T-helper 2 cell treated with Interferon-gamma antibody and Interleukin-4, amounts not matched to agents 5 μg/mL and 100 μg/mL, for 36 hours (primary cell): ENCODE results near the gene ID3.
A peak's percentile ranks its signal among the peaks of the same experiment; 100 is the strongest.

Experiments
- DNase-seq: peaks from one replicate; pipeline ENCODE4 v3.0.0; 2021; ENCODE audit warnings: low spot score
- H3K27ac Mint-ChIP-seq: one replicate; pipeline ENCODE4 v1.8.0; 2021; ENCODE audit warnings: mild to moderate bottlenecking, mixed read lengths
- H3K27me3 Mint-ChIP-seq: one replicate; pipeline ENCODE4 v1.8.0; 2021; ENCODE audit warnings: low read depth, mixed read lengths
- H3K36me3 Mint-ChIP-seq: one replicate; pipeline ENCODE4 v1.8.0; 2021; ENCODE audit warnings: low read depth, mixed read lengths
- H3K4me1 Mint-ChIP-seq: one replicate; pipeline ENCODE4 v1.8.0; 2021; ENCODE audit warnings: low read depth, mixed read lengths
- H3K4me3 Mint-ChIP-seq: one replicate; pipeline ENCODE4 v1.8.0; 2022; ENCODE audit warnings: mild to moderate bottlenecking, moderate library complexity, mixed read lengths
- H3K9me3 Mint-ChIP-seq: one replicate; pipeline ENCODE4 v1.8.0; 2021; ENCODE audit warnings: mixed read lengths

The ID3 gene

GRCh38 chr1:23539698-23540266, 19.5 kb downstream of the ID3 start:
- Mint-ChIP-seq H3K27me3 (peaks cover 4% of the 10 kb centered on the region), H3K9me3 (no peaks in the 10 kb centered on the region), H3K27ac (peak overlapping the region; percentile 71), H3K4me3 (peak overlapping the region; percentile 59), H3K36me3 (no peaks in the 10 kb centered on the region), H3K4me1 (peaks cover 22% of the 10 kb centered on the region)
- peak; percentile 90 for DNase-seq

- H3K36me3 Mint-ChIP-seq = no peaks in the 10 kb centered on the region
- no peaks in the 10 kb centered on the region for H3K9me3 Mint-ChIP-seq
- DNase-seq = no peak
- peaks cover 4% of the 10 kb centered on the region for H3K27me3 Mint-ChIP-seq
- H3K4me3 Mint-ChIP-seq = no peak overlapping the region
- peak overlapping the region; percentile 31 for H3K27ac Mint-ChIP-seq
- H3K4me1 Mint-ChIP-seq = peaks cover 35% of the 10 kb centered on the region
These were observed 21.9 kb downstream of the ID3 start for GRCh38 chr1:23537296-23537973.

GRCh38 chr1:23533246-23534023, 25.9 kb downstream of the ID3 start:
- DNase-seq = no peak
- no peaks in the 10 kb centered on the region for H3K27me3 Mint-ChIP-seq
- H3K4me1 Mint-ChIP-seq = peaks cover 53% of the 10 kb centered on the region
- peak overlapping the region; percentile 63 for H3K27ac Mint-ChIP-seq
- no peaks in the 10 kb centered on the region for H3K9me3 Mint-ChIP-seq
- peak overlapping the region; percentile 43 for H3K4me3 Mint-ChIP-seq
- peaks cover 19% of the 10 kb centered on the region for H3K36me3 Mint-ChIP-seq

GRCh38 chr1:23531562-23532094, 27.7 kb downstream of the ID3 start:
- peak overlapping the region; percentile 97 for H3K27ac Mint-ChIP-seq
- peaks cover 59% of the 10 kb centered on the region for H3K4me1 Mint-ChIP-seq

GRCh38 chr1:23530747-23531561, 28.3 kb downstream of the ID3 start, which contains the start of gene E2F2:
Gene E2F2, minus strand, starts transcription at chr1:23531233. Its CDS starts 440 bp downstream, at chr1:23530793.
- H3K27ac Mint-ChIP-seq = peak within 1 kb of the TSS; percentile 97
- DNase-seq = peak; percentile 78
- H3K4me1 Mint-ChIP-seq = peaks cover 66% of the 10 kb centered on the region
- H3K4me3 Mint-ChIP-seq = peak within 1 kb of the TSS; percentile 96
- H3K36me3 Mint-ChIP-seq = peaks cover 36% of the 10 kb centered on the region
- H3K9me3 Mint-ChIP-seq = no peaks in the 10 kb centered on the region
- no peaks in the 10 kb centered on the region for H3K27me3 Mint-ChIP-seq

More at GRCh38 chr1:23531562-23532094, 27.7 kb downstream of the ID3 start:
- H3K27me3 Mint-ChIP-seq = no peaks in the 10 kb centered on the region
- peak overlapping the region; percentile 94 for H3K4me3 Mint-ChIP-seq
- no peak for DNase-seq
- no peaks in the 10 kb centered on the region for H3K9me3 Mint-ChIP-seq
- H3K36me3 Mint-ChIP-seq = peaks cover 30% of the 10 kb centered on the region

GRCh38 chr1:23530087-23530746, 29.1 kb downstream of the ID3 start:
- DNase-seq = no peak
- no peaks in the 10 kb centered on the region for H3K27me3 Mint-ChIP-seq
- peak overlapping the region; percentile 96 for H3K4me3 Mint-ChIP-seq
- peaks cover 71% of the 10 kb centered on the region for H3K4me1 Mint-ChIP-seq
- peaks cover 43% of the 10 kb centered on the region for H3K36me3 Mint-ChIP-seq
- no peaks in the 10 kb centered on the region for H3K9me3 Mint-ChIP-seq
- peak overlapping the region; percentile 92 for H3K27ac Mint-ChIP-seq

GRCh38 chr1:23529146-23530086, 29.9 kb downstream of the ID3 start:
- peaks cover 76% of the 10 kb centered on the region for H3K4me1 Mint-ChIP-seq
- H3K4me3 Mint-ChIP-seq = peak overlapping the region; percentile 96
- H3K36me3 Mint-ChIP-seq = peaks cover 45% of the 10 kb centered on the region
- no peaks in the 10 kb centered on the region for H3K27me3 Mint-ChIP-seq
- no peak for DNase-seq
- H3K27ac Mint-ChIP-seq = peak overlapping the region; percentile 92
- H3K9me3 Mint-ChIP-seq = no peaks in the 10 kb centered on the region

GRCh38 chr1:23528250-23528978, 30.9 kb downstream of the ID3 start:
- Mint-ChIP-seq H3K4me3 (peak overlapping the region; percentile 96), H3K9me3 (no peaks in the 10 kb centered on the region), H3K36me3 (peaks cover 52% of the 10 kb centered on the region), H3K27ac (peak overlapping the region; percentile 92), H3K4me1 (peaks cover 70% of the 10 kb centered on the region), H3K27me3 (no peaks in the 10 kb centered on the region)
- peak; percentile 73 for DNase-seq

- no peaks in the 10 kb centered on the region for H3K9me3 Mint-ChIP-seq
- DNase-seq = no peak
- peak overlapping the region; percentile 96 for H3K4me3 Mint-ChIP-seq
- H3K27me3 Mint-ChIP-seq = no peaks in the 10 kb centered on the region
- H3K36me3 Mint-ChIP-seq = peaks cover 55% of the 10 kb centered on the region
- peak overlapping the region; percentile 92 for H3K27ac Mint-ChIP-seq
- peaks cover 66% of the 10 kb centered on the region for H3K4me1 Mint-ChIP-seq
These were observed 31.4 kb downstream of the ID3 start for GRCh38 chr1:23527900-23528249.

GRCh38 chr1:23527366-23527765, 31.9 kb downstream of the ID3 start:
- no peak for DNase-seq
- H3K36me3 Mint-ChIP-seq = peaks cover 60% of the 10 kb centered on the region
- peaks cover 68% of the 10 kb centered on the region for H3K4me1 Mint-ChIP-seq
- H3K4me3 Mint-ChIP-seq = peak overlapping the region; percentile 96
- peak overlapping the region; percentile 95 for H3K27ac Mint-ChIP-seq
- no peaks in the 10 kb centered on the region for H3K9me3 Mint-ChIP-seq
- H3K27me3 Mint-ChIP-seq = no peaks in the 10 kb centered on the region

- Mint-ChIP-seq H3K36me3 (peaks cover 69% of the 10 kb centered on the region), H3K27ac (peak overlapping the region; percentile 95), H3K27me3 (no peaks in the 10 kb centered on the region), H3K9me3 (no peaks in the 10 kb centered on the region), H3K4me1 (peaks cover 65% of the 10 kb centered on the region), H3K4me3 (peak overlapping the region; percentile 96)
- no peak for DNase-seq
These were observed 32.8 kb downstream of the ID3 start for GRCh38 chr1:23526329-23527041.
